Measurements from ENCODE around the gene STAG3. TPM values are rescaled to one million over a fixed set of nuclear protein-coding genes. Genes with fewer than 3 reads are reported as not detected.
"Not testable (repeated sequence)": the region's sequence is repeated elsewhere in the genome, so short reads cannot be mapped to it uniquely, and the experiment has no call there.

The STAG3 gene
- total and polyA plus RNA-seq, 2 donors (not counting 3 experiments of a cell fraction or from before 2014, with no cell fraction given): 0.29 to 1.4 TPM

DNA sequence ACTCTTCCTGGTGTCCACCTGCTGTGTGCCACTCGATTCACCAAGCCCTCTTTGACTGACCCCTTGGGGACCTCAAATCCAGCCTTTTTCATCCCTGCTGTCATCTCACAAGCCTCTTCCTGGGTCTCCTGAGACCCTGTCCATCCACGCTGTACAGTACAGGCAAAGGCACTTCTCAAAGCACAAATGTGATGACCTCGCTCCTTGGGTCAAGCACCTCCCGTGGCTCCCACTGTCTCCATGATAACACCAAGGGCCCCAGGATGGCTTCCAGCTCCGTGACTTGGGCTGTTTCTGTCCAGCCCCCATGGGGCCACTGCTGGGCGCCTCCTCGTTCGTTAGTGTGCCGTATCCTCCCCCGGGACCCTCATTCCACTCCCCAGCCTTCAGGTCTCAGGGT, 70.8 kb downstream of the STAG3 start:
- H2AFZ ChIP-seq (ENCODE audit: low read depth, low read length): no peak overlapping the region
- H3K36me3 ChIP-seq (ENCODE audit: control insufficient read depth in 2 of 2, extremely low read depth in 1 of 2, insufficient read depth in 2 of 2, low read length in 2 of 2): no peaks in the 10 kb centered on the region
- no peaks in the 10 kb centered on the region for H3K9me1 ChIP-seq (replicated peaks; ENCODE audit: control insufficient read depth, extremely low read depth, insufficient read depth, low read length)
- no peak overlapping the region for H3K27ac ChIP-seq (ENCODE audit: insufficient read depth, low read depth, low read length)
- dilution Hi-C loops (cut with MboI; ENCODE audit: extremely low pct_ligation_motif_present, low sequenced_read_pairs) (no loop called here), intact Hi-C loops (cut with micrococcal nuclease) (no loop called here)
- TF ChIP-seq MYC (IDR thresholded peaks at IDR 0.05; ENCODE audit: low read depth, low read length) (no peak), POLR2A (IDR thresholded peaks at IDR 0.05; ENCODE audit: low read depth, low read length) (no peak), FOS (IDR thresholded peaks at IDR 0.05; ENCODE audit: borderline replicate concordance, insufficient read depth, low read length) (no peak), EZH2 (IDR thresholded peaks at IDR 0.05; ENCODE audit: borderline replicate concordance, low read depth, low read length, severe bottlenecking) (no peak), GATA2 (IDR thresholded peaks at IDR 0.05; ENCODE audit: insufficient read depth, insufficient read length, low read depth, low read length) (no peak)
- TF ChIP-seq, protein P1, sequence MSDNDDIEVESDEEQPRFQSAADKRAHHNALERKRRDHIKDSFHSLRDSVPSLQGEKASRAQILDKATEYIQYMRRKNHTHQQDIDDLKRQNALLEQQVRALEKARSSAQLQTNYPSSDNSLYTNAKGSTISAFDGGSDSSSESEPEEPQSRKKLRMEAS (IDR thresholded peaks at IDR 0.05; ENCODE audit: insufficient read depth, insufficient read length): no peak
- ChIA-PET CTCF (no interaction called here), POLR2A (no interaction called here)
- BruUV-seq (replicated peaks): no TSS peak
- no peak overlapping the region for H3K4me3 ChIP-seq (replicated peaks in 1 of 3; ENCODE audit: insufficient read depth in 1 of 3, low read depth in 1 of 3, low read length in 3 of 3)
- DNase-seq (ENCODE audit: low read depth, low spot score) (no peak), FAIRE-seq (no peak)
- H3K4me1 ChIP-seq (ENCODE audit: control insufficient read depth, extremely low read depth, insufficient read depth, low read length): no peaks in the 10 kb centered on the region
- no peaks in the 10 kb centered on the region for H3K9me3 ChIP-seq (replicated peaks; ENCODE audit: control insufficient read depth, insufficient read depth, low read length)
- H4K20me1 ChIP-seq (replicated peaks; ENCODE audit: control insufficient read depth, extremely low read depth, insufficient read depth, low read length): no peaks in the 10 kb centered on the region
- H3K9ac ChIP-seq (replicated peaks; ENCODE audit: extremely low read depth, insufficient read depth, low read length): no peak overlapping the region
- H3K27me3 ChIP-seq (ENCODE audit: control insufficient read depth in 2 of 2, insufficient read depth in 2 of 2, low read length in 2 of 2): no peaks in the 10 kb centered on the region
- H3K4me2 ChIP-seq (ENCODE audit: insufficient read depth, low read length): no peak overlapping the region
- no peaks in the 10 kb centered on the region for H3K79me2 ChIP-seq (ENCODE audit: control insufficient read depth, insufficient read depth, low read length)

DNA sequence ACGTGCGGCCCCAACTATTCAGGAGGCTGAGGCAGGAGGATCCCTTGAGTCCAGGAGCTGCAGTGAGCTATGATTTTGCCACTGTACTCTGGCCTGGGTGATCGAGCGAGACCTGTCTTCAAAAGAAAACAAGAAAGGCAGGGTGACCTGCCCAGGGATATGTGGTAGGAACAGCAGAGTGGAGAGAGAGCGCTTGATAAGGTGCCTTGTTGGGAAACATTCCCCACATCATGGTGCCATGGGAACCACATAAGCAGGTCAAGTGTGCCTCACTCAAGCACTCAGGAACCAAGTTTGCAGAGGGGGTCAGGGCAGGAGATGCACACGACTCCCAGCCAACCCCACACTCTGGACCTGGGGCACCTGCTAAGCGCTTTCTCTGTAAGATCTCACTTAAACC, 79.3 kb downstream of the STAG3 start:
- ChIA-PET CTCF (no interaction called here), POLR2A (no interaction called here)
- Histone ChIP-seq H3K9me1 (replicated peaks; ENCODE audit: control insufficient read depth, extremely low read depth, insufficient read depth, low read length) (no peaks in the 10 kb centered on the region), H3K27ac (ENCODE audit: insufficient read depth, low read depth, low read length) (no peak overlapping the region), H3K27me3 (ENCODE audit: control insufficient read depth in 2 of 2, insufficient read depth in 2 of 2, low read length in 2 of 2) (no peaks in the 10 kb centered on the region), H2AFZ (ENCODE audit: low read depth, low read length) (no peak overlapping the region), H3K4me1 (ENCODE audit: control insufficient read depth, extremely low read depth, insufficient read depth, low read length) (no peaks in the 10 kb centered on the region), H3K79me2 (ENCODE audit: control insufficient read depth, insufficient read depth, low read length) (no peaks in the 10 kb centered on the region), H3K4me2 (ENCODE audit: insufficient read depth, low read length) (no peak overlapping the region), H3K4me3 (replicated peaks in 1 of 3; ENCODE audit: insufficient read depth in 1 of 3, low read depth in 1 of 3, low read length in 3 of 3) (no peak overlapping the region), H3K36me3 (ENCODE audit: control insufficient read depth in 2 of 2, extremely low read depth in 1 of 2, insufficient read depth in 2 of 2, low read length in 2 of 2) (no peaks in the 10 kb centered on the region), H4K20me1 (replicated peaks; ENCODE audit: control insufficient read depth, extremely low read depth, insufficient read depth, low read length) (no peaks in the 10 kb centered on the region), H3K9ac (replicated peaks; ENCODE audit: extremely low read depth, insufficient read depth, low read length) (no peak overlapping the region), H3K9me3 (replicated peaks; ENCODE audit: control insufficient read depth, insufficient read depth, low read length) (no peaks in the 10 kb centered on the region)
- intact Hi-C loops (cut with micrococcal nuclease): no loop called here
- FAIRE-seq (no peak), DNase-seq (ENCODE audit: low read depth, low spot score) (no peak)
- no TSS peak for BruUV-seq (replicated peaks)
- TF ChIP-seq POLR2A (IDR thresholded peaks at IDR 0.05; ENCODE audit: low read depth, low read length): no peak
- dilution Hi-C loops (cut with MboI; ENCODE audit: extremely low pct_ligation_motif_present, low sequenced_read_pairs): no loop called here

DNA sequence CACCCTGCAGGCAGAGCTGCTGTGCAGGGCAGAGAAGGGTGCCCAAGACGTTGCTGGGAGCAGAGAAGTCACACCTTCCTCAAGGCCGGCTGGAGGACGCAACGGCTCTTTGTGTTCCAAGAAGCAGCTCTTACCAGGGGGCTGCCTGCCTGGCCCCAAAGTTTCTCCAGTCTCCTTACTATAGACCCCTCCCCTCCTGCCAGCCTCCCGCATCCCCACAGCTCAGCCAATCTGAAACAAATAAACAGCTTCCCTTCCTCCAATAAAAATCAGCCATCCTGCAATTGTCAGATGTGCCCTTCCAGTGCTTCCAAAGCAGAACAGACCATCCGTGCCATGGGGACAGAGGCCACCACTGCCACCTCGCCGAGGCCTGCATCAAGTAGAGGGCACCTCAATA, 82.3 kb downstream of the STAG3 start:
- H2AFZ ChIP-seq (ENCODE audit: low read depth, low read length); H3K9me3 ChIP-seq (replicated peaks; ENCODE audit: control insufficient read depth, insufficient read depth, low read length); H3K4me1 ChIP-seq (ENCODE audit: control insufficient read depth, extremely low read depth, insufficient read depth, low read length); CTCF ChIA-PET; H3K9ac ChIP-seq (replicated peaks; ENCODE audit: extremely low read depth, insufficient read depth, low read length); DNase-seq (ENCODE audit: low read depth, low spot score); H3K27ac ChIP-seq (ENCODE audit: insufficient read depth, low read depth, low read length); H3K36me3 ChIP-seq (ENCODE audit: control insufficient read depth in 2 of 2, extremely low read depth in 1 of 2, insufficient read depth in 2 of 2, low read length in 2 of 2); POLR2A ChIA-PET; H3K4me3 ChIP-seq (replicated peaks in 1 of 3; ENCODE audit: insufficient read depth in 1 of 3, low read depth in 1 of 3, low read length in 3 of 3); dilution Hi-C loops (cut with MboI; ENCODE audit: extremely low pct_ligation_motif_present, low sequenced_read_pairs); H4K20me1 ChIP-seq (replicated peaks; ENCODE audit: control insufficient read depth, extremely low read depth, insufficient read depth, low read length); intact Hi-C loops (cut with micrococcal nuclease); FAIRE-seq; H3K9me1 ChIP-seq (replicated peaks; ENCODE audit: control insufficient read depth, extremely low read depth, insufficient read depth, low read length); H3K79me2 ChIP-seq (ENCODE audit: control insufficient read depth, insufficient read depth, low read length); H3K4me2 ChIP-seq (ENCODE audit: insufficient read depth, low read length); BruUV-seq (replicated peaks); H3K27me3 ChIP-seq (ENCODE audit: control insufficient read depth in 2 of 2, insufficient read depth in 2 of 2, low read length in 2 of 2): not testable (repeated sequence)

Measured in endothelial cell of umbilical vein (primary cell).